HL-60 (cell line): ENCODE data around the gene SYN1.

Experiments
- DNase-seq, 2 experiments: peaks; one replicate each; pipeline ENCODE4 v3.0.0-alpha.2; 2010 to 2020; ENCODE audit warnings: low read depth in 1 of 2, low spot score in 1 of 2
- H3K27ac ChIP-seq: fragments of 250-450 bp; sonication (Bioruptor Pico); replicated peaks from 2 replicates; pipeline ENCODE4 v1.5.1; 2020; ENCODE audit warnings: mild to moderate bottlenecking, moderate library complexity
- H3K27me3 ChIP-seq: fragments of 250-450 bp; sonication (Bioruptor Pico); 2 replicates; pipeline ENCODE4 v1.5.1; 2021; ENCODE audit warnings: mild to moderate bottlenecking, moderate library complexity; ENCODE audit not compliant: insufficient read depth, poor library complexity, severe bottlenecking
- H3K4me3 ChIP-seq: replicated peaks from 2 replicates; pipeline ENCODE4 v1.5.1; 2011; ENCODE audit warnings: mild to moderate bottlenecking, control low read depth, low read length; ENCODE audit not compliant: insufficient read depth
- GABPA ChIP-seq: IDR thresholded peaks from 2 replicates; pipeline ENCODE4 v1.6.1; 2012; ENCODE audit warnings: low read depth
- POLR2AphosphoS5 ChIP-seq: IDR thresholded peaks from 2 replicates; pipeline ENCODE4 v1.6.1; 2012; ENCODE audit warnings: low read depth
- SPI1 ChIP-seq: IDR thresholded peaks from 2 replicates; pipeline ENCODE4 v1.6.1; 2012; ENCODE audit warnings: low read depth, mild to moderate bottlenecking, borderline replicate concordance
- TF ChIP-seq, protein P1 (sequence below): IDR thresholded peaks from 2 replicates; pipeline ENCODE4 v1.6.1; 2012; ENCODE audit warnings: low read depth; ENCODE audit not compliant: insufficient replicate concordance
- TF ChIP-seq, protein P2 (sequence below): IDR thresholded peaks from one replicate; pipeline ENCODE4 v1.5.1; 2011; ENCODE audit warnings: low read length, control low read depth, inconsistent platforms; ENCODE audit not compliant: insufficient read depth

Gene SYN1

GRCh38 chrX:47571896-47572295 is 47.8 kb downstream of the SYN1 start:
- Histone ChIP-seq H3K27ac (no peak overlapping the region), H3K27me3 (no peaks in the 10 kb centered on the region), H3K4me3 (no peak overlapping the region)
- no peak for DNase-seq
- TF ChIP-seq, protein P1, sequence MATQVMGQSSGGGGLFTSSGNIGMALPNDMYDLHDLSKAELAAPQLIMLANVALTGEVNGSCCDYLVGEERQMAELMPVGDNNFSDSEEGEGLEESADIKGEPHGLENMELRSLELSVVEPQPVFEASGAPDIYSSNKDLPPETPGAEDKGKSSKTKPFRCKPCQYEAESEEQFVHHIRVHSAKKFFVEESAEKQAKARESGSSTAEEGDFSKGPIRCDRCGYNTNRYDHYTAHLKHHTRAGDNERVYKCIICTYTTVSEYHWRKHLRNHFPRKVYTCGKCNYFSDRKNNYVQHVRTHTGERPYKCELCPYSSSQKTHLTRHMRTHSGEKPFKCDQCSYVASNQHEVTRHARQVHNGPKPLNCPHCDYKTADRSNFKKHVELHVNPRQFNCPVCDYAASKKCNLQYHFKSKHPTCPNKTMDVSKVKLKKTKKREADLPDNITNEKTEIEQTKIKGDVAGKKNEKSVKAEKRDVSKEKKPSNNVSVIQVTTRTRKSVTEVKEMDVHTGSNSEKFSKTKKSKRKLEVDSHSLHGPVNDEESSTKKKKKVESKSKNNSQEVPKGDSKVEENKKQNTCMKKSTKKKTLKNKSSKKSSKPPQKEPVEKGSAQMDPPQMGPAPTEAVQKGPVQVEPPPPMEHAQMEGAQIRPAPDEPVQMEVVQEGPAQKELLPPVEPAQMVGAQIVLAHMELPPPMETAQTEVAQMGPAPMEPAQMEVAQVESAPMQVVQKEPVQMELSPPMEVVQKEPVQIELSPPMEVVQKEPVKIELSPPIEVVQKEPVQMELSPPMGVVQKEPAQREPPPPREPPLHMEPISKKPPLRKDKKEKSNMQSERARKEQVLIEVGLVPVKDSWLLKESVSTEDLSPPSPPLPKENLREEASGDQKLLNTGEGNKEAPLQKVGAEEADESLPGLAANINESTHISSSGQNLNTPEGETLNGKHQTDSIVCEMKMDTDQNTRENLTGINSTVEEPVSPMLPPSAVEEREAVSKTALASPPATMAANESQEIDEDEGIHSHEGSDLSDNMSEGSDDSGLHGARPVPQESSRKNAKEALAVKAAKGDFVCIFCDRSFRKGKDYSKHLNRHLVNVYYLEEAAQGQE: no peak
- TF ChIP-seq GABPA: no peak
- TF ChIP-seq, protein P2, sequence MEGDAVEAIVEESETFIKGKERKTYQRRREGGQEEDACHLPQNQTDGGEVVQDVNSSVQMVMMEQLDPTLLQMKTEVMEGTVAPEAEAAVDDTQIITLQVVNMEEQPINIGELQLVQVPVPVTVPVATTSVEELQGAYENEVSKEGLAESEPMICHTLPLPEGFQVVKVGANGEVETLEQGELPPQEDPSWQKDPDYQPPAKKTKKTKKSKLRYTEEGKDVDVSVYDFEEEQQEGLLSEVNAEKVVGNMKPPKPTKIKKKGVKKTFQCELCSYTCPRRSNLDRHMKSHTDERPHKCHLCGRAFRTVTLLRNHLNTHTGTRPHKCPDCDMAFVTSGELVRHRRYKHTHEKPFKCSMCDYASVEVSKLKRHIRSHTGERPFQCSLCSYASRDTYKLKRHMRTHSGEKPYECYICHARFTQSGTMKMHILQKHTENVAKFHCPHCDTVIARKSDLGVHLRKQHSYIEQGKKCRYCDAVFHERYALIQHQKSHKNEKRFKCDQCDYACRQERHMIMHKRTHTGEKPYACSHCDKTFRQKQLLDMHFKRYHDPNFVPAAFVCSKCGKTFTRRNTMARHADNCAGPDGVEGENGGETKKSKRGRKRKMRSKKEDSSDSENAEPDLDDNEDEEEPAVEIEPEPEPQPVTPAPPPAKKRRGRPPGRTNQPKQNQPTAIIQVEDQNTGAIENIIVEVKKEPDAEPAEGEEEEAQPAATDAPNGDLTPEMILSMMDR: no peak
- no peak for TF ChIP-seq SPI1
- TF ChIP-seq POLR2AphosphoS5: no peak

GRCh38 chrX:47571215-47571614 is 48.4 kb downstream of the SYN1 start:
- no peaks in the 10 kb centered on the region for H3K27me3 ChIP-seq
- H3K27ac ChIP-seq: no peak overlapping the region
- TF ChIP-seq, protein P2: no peak
- TF ChIP-seq POLR2AphosphoS5 (no peak), SPI1 (no peak), GABPA (no peak)
- H3K4me3 ChIP-seq: no peak overlapping the region
- DNase-seq: no peak

- Histone ChIP-seq H3K27ac (no peak overlapping the region), H3K4me3 (no peak overlapping the region), H3K27me3 (no peaks in the 10 kb centered on the region)
- no peak for DNase-seq
- TF ChIP-seq POLR2AphosphoS5 (no peak), GABPA (no peak), SPI1 (no peak)
- TF ChIP-seq, protein P2: no peak
- TF ChIP-seq, protein P1: no peak
These were observed 48.9 kb downstream of the SYN1 start for GRCh38 chrX:47570794-47571193.

GRCh38 chrX:47568656-47569295 is 50.9 kb downstream of the SYN1 start:
- Histone ChIP-seq H3K27me3 (no peaks in the 10 kb centered on the region), H3K27ac (no peak overlapping the region), H3K4me3 (no peak overlapping the region)
- DNase-seq: no peak
- no peak for TF ChIP-seq POLR2AphosphoS5
- TF ChIP-seq, protein P2: no peak
- TF ChIP-seq, protein P1: no peak
- TF ChIP-seq SPI1: no peak
- TF ChIP-seq GABPA: no peak
